HG03159 (cell line): ENCODE results near the gene COX4I1.
"Not testable (repeated sequence)": the region's sequence is repeated elsewhere in the genome, so short reads cannot be mapped to it uniquely, and the experiment has no call there.

Source experiments
- ATAC-seq: cut with Tn5 transposase; IDR thresholded peaks from one replicate; pipeline ENCODE4 v1.9.1; 2021; ENCODE audit warnings: mild to moderate bottlenecking, moderate library complexity; ENCODE audit not compliant: unreplicated experiment

The COX4I1 gene

DNA sequence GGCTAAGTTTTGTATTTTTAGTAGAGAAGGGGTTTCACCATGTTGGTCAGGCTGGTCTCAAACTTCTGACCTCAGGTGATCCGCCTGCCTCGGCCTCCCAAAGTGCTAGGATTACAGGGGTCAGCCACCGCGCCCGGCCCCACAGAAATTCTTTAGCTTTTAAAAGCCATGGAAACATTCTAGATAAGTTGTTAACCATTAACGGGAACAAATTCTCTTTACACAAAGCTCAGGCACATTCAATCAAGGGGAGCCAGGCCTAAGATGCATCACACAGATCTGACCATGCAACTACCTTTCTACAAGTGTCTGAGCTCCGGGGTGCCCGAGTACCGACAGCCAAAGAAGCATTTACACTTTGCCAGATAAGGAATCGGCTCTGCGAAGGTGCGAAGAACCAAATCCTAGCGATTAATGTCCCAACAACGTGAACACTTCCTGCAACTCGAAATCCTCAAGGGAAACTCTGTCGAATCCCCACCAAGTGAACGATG lies 1.2 kb upstream of the COX4I1 start:
- no peak for ATAC-seq

DNA sequence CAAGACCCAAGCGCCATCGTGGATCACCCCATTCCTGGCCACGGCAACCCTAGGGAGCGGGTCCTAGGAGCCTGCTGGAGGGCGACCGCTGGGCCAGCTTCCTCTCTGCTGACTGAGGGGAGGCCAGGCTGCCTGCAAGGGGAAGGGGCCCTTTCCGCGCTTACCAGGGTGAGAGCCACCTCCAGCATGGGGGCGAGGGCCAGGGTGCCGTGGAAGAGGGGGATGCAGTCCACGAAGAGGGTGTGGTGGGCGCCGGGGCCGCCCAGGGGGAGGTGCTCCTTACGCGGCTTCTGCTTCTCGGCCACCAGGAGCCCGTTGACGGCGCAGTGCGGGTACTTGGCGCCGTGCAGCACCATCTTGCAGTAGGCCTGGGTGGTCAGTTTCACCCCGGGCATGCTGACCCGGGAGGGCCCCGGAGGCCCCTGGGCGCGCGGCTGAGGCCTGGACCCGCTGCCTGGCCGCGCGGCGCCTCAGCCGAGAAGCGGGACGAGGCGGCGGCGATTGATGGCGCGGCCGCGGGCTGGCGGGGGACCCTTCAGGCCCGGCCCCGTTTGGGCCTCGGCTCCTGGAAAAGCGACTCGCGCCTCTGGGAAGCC lies 496 bp upstream of the COX4I1 start:
- ATAC-seq, result peak; percentile 32

DNA sequence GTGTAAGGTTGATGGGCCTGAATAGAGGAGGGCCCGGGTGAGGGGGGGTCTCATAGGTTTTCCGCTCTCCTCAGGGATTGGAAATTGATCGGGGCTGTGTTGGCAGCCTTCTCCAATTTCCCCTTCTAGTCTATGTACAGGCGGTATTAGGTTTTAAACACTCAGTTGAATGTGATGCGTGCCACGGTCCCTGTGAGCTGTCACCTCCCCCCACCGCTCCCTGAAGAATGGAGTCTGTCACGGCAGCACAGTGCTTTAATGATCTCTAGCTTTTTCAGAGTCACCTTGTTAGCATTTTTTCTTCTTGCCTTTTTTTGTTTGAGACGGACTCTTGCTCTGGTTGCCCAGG lies 800 bp downstream of the COX4I1 start:
- ATAC-seq, result no peak

DNA sequence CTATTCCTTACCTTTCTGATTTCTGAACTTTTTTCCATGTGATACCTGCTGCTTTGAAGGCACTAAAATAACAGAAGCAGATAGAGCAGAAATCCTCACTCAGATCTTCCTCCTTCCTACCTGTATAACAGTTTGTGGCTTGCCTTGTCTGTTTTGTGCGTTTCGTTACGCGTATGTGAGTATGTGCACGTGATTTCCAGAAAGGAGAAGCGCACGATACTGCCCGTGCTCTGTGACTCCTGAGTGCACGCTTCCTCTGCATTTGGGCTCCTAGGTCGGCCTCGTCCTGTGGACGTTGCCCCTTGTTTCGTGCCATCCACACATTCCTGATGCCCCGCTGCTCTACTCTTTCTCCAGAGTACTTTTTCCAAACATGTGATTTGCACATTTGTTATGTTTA lies 4.1 kb downstream of the COX4I1 start:
- no peak for ATAC-seq

DNA sequence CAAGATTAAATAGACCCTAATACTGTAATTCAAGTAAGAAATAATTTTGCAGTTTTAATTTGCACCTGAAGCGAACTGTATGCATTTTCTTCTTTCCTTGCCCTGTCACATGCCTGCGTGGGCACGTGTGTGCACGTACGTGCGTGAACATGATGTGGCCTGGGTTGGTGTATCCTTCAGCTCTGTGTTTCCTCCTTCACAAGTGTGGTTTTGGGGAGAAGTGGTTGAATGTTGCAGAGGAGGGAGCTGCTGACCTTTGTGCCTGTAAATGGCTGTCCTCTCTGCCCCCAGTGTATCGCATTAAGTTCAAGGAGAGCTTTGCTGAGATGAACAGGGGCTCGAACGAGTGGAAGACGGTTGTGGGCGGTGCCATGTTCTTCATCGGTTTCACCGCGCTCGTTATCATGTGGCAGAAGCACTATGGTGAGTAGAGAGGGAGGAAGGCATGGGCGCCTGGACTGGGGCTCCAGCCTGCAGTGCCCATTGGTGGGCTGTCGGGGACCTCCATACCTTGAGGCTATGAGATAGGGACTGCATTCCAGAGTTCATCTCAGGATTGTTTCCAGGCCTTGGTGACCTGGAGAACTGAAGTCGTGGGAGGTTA lies 6.0 kb downstream of the COX4I1 start:
- no peak for ATAC-seq

DNA sequence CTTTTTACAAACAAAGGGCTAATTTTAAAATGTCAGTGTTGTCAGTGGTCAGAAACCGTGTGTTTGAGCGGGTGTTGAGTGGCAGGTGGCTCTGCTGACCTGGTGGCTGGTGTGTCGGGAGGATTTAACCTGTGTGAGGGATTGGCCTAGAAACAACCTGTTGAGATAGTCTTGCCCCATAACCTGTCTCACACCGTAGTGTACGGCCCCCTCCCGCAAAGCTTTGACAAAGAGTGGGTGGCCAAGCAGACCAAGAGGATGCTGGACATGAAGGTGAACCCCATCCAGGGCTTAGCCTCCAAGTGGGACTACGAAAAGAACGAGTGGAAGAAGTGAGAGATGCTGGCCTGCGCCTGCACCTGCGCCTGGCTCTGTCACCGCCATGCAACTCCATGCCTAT lies 7.0 kb downstream of the COX4I1 start:
- ATAC-seq, result no peak

DNA sequence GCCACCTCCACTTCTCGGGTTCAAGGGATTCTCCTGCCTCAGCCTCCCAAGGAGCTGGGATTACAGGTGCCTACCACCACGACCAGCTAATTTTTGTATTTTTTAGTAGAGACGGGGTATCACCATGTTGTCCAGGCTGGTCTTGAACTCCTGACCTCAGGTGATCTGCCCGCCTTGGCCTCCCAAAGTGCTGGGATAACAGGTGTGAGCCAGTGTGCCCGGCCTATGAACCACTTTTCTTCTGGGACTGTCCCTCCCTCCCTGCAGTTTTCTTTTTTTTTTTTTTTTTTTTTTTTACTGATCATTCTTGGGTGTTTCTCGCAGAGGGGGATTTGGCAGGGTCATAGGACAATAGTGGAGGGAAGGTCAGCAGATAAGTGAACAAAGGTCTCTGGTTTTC lies 7.8 kb downstream of the COX4I1 start:
- ATAC-seq, result not testable (repeated sequence)

DNA sequence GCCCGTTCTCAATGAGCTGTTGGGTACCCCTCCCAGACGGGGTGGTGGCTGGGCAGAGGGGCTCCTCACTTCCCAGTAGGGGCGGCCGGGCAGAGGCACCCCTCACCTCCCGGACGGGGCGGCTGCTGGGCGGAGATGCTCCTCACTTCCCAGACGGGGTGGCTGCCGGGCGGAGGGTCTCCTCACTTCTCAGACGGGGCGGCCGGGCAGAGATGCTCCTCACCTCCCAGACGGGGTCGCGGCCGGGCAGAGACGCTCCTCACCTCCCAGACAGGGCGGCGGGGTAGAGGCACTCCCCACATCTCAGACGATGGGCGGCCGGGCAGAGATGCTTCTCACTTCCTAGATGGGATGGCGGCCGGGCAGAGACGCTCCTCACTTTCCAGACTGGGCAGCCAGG lies 8.6 kb downstream of the COX4I1 start:
- ATAC-seq, result not testable (repeated sequence)

DNA sequence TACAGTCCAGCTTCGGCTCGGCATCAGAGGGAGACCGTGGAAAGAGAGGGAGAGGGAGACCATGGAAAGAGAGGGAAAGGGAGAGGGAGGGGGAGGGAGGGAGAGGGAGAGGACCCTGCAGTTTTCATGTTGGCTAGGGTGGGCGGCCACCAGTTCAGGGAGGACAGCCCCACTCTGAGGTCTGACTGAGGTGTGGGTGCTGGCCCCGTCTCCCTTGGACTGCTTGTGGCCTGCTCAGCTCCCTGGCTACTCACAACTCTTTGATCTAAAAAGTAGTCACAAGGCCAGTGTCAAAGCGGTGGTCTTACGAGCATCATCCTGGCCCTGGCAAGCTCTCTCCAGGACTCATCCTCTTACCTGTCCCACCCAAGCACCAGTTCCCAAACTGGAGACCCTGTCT lies 9.4 kb downstream of the COX4I1 start:
- ATAC-seq, result no peak

DNA sequence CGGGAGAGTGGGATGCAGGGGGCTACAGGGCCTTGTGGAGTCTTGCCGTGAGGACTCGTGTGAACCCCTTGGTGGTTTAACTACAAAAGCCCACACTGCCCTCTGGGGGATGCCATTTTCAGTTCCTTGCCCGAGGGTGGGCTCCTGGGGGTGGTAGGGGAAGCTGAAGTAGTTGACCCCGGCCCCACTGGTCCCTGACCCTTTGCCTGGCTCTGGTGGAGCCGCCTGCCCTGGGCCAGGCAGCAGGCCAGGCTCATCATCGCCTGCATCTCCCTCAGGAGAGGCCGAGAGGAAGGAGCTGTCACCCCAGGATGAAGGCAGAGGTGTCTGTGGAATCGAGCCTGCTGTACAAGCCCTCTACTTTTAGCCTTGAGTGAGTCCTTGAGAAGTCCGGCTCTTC lies 10.2 kb downstream of the COX4I1 start:
- ATAC-seq, result no peak

DNA sequence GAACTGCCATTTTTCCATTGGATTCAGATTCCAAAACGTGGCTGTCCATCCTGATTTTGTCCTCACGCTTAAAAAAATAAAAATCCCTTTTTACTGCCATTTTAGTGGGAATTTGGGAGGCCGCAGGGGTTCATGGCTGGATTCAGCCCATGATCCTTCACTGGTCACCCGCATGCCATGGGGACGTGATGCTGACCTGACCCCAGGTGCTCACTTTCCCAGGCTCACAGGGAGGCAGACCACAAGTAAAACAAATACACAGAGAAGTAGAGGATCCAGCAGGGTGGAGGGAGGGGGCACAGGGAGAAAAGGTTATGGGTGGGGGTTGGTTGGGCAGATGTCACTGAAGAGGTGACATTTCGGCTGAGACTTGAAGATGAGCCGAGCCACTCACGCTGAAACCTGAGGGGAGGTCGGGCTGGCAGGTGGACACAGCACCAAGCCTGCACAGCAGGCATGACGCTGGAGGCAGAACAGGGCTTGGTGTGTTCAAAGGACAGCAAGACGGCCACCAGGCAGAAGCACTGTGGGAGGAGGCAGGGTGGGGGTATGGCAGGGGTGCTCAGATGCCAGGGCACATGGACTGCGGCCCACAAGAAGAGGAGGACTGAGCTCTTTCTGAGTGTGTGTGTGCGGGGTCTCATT lies 10.7 kb downstream of the COX4I1 start:
- no peak for ATAC-seq

DNA sequence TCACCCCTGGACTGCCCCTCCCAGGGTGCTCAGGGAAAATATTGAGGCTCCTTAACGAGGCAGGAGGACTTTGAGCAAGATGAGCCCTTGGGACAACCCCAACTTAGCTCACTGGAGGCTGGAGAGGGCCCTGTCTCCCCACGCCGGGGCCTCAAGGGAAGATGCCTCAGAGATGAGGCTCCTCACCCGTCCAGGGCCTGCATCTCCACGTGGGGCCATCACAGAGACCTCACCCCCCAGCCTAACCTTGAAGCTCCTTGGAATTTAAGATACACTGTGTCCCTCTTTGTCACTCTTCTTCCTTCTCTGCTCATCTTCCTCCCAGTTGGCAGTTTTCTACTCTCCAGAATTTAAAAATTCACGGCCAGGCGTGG lies 11.2 kb downstream of the COX4I1 start:
- ATAC-seq, result no peak

DNA sequence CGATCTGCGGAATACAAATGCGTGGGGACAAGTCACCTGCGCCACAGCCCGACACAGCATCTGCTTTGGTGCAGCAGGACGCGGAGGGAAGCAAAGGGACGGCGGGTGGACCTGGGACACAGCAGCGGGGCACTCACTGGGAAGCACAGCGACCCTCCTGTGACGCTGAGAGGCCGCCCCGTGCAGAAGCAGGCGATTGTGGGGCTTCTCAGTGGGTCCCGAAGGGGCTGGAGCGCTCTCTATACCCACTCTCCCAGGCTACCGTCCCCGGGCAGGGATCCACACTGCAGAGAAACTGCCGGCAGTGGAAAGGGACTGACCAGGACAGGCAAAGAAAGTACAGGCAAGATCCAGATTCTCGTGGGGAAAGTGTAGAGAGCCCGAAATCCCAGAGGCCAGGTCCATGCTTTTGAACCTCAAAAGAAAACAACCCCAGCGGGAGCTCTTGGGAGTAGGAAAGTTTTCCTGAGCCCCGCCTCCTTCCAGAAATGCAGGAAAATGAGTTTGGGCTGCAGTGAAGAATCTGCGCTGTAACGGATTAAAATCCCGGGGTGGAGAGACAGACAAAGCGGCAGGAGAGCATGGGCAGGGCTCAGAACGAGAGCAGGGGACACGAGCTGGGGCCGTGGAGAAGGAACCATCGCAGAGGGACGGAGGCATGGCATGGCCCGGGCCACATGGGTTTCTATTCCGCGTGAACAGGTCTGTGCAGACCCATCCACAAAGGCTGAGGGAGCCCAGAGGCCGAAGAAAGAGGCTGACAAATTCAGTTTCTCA lies 12.7 kb downstream of the COX4I1 start:
- no peak for ATAC-seq

DNA sequence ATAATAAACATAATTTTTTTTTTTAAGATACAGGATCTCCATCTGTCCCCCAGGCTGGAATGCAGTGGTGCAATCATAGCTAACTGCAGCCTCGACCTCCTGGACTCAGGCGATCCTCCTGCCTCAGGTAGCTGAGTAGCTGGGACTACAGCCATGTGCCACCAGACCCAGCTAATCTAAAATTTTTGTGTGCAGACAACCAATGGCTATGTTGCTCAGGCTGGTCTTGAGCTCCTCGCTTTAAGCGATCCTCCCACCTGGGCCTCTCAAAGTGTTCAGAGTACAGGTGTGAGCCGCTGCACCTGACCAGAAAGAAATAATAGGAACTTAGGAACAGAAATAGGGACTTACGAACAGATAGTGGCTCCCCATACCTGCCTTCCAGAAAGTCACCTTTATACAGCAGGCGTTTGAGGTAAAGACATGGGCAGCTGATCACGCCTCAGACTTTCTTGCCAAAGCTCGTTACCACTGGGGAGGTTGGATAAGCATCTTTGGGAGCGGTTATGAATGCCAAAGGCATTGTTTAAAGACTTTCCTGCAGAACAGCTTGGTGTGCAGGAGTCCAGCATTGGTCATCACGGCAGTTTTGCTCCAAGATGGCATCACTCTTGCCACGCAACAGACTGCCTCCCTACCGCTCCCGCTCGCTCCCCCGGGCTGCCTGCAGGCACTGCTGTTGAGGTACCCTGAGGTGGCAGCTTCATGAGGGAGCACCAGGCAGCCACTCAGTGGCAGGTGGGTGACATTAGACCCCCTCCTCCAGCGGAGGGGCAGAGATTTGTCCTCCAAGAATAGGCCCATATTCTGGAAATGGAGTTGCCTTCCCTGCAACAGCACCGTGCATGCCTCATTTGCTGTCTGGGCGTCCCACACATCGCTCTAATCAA lies 13.6 kb downstream of the COX4I1 start:
- no peak for ATAC-seq

DNA sequence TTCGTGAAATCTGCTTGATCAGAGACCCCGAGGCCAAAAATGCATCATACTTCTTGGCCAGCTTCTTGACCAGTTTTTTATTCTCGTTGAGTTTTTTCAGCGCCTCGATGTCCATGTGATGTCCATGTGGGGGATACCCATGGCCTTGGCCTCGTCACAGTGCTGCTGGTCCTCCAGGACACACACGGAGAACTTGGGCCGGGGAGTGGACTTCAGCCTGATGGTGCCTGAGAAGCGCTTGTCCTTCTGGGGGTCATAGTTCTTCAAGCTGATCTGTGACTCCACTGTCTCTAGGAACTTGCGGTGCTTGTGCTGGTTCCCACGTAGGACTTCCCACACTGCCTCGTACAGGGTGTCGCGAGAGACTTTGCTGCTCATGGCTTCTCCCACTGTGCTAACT lies 16.7 kb downstream of the COX4I1 start:
- ATAC-seq, result no peak

DNA sequence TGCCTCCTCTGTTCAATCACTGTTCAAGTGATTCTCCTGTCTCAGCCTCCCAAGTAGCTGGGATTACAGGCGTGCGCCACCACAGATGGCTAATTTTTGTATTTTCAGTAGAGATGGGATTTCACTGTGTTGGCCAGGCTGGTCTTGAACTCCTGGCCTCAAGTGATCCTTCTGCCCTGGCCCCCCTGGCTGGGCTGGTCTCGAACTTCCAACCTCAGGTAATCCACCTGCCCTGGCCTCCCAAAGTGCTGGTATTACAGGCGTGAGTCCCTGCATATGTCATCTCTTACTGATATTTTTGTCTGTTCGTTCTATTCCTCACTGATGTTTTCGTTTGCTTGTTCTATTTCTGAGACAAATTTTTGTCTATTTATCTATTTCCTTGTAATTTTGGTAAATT lies 17.7 kb downstream of the COX4I1 start:
- not testable (repeated sequence) for ATAC-seq

DNA sequence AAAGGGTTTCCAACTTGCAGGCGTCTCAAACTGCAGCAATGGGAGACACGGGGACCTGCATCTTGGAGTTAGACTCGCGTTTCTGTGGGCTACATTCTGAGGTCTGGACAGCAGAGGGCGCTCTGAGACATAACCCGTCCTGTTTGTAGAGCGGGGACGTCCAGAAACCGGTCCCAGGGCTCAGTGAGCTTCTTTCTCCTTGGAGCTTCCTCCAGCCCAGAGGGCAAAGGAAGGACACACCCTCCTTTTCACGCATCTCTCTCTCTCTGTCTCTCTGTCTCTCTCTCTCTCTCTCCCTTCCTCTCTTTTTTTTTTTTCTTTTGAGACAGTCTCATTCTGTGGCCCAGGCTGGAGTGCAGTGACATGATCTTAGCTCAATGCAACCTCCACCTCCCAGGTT lies 19.8 kb downstream of the COX4I1 start:
- no peak for ATAC-seq

DNA sequence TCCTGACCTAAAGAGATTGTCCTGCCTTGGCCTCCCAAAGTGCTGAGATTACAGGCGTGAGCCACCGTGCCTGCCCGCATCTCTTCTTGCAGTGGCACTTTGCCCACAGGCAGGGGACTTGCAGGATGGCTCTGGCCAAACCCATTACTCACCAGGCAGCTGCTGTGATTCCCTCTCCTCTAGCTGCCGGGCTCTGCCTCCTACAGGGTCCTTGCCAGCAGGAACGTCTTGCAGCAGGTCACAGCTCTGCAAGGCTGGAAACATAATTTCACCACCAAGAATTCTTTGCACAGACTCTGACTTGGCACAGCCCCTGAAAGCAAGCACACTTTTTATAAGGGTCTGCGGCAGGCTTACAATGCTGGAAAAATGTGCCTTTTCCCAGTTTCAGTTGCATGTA lies 20.3 kb downstream of the COX4I1 start:
- no peak for ATAC-seq

DNA sequence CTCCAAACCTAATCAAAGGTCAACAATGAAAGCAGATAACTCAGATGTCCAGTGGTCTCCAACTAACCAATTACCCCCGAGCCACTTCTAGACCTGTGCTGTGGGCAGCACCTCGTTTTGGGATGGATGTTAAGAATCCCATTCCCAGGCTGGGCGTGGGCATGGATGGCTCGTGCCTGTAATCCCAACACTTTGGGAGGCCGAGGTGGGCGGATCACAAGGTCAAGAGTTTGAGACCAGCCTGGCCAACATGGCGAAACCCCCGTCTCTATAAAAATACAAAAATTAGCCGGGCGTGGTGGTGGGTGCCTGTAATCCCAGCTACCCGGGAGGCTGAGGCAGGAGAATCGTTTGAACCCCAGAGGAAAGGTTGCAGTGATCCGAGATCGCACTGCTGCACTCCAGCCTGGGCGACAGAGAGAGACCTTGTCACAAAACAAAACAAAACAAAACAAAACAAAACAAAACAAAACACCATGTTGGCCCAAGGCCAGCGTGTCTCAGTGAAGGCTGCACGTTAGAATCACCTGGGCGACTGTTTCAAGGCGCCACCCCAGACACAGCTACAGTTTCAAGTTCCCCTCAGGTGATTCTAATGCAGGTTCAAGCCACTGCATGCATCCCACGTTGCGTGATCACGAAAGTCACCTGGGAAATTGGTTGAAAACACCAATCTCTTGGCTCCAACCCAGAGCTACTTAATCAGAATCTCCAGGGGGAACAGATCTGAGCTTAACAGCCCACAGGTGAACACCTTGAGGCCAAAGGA lies 21.3 kb downstream of the COX4I1 start:
- ATAC-seq, result peak; percentile 11
